Neural crest cell (in vitro differentiated cells): ENCODE data around the gene STAT6. TPM values are rescaled to one million over a fixed set of nuclear protein-coding genes. Genes with fewer than 3 reads are reported as not detected.

Experiments used
- DNase-seq: peaks from one replicate; pipeline ENCODE4 v3.0.0; 2021; ENCODE audit warnings: low read depth, mixed read lengths, low spot score
- H3K27ac Mint-ChIP-seq: one replicate; pipeline ENCODE4 v1.8.0; 2021; ENCODE audit warnings: mild to moderate bottlenecking, mixed read lengths; ENCODE audit not compliant: unreplicated experiment
- H3K27me3 Mint-ChIP-seq: 2 replicates; pipeline ENCODE4 v1.8.0; 2021; ENCODE audit warnings: low read depth, mild to moderate bottlenecking, mixed read lengths
- H3K36me3 Mint-ChIP-seq: 2 replicates; pipeline ENCODE4 v1.8.0; 2021; ENCODE audit warnings: low read depth, mild to moderate bottlenecking, mixed read lengths
- H3K4me1 Mint-ChIP-seq: 2 replicates; pipeline ENCODE4 v1.8.0; 2021; ENCODE audit warnings: mixed read lengths
- H3K4me3 Mint-ChIP-seq: one replicate; pipeline ENCODE4 v1.8.0; 2021; ENCODE audit warnings: mild to moderate bottlenecking, mixed read lengths
- H3K9me3 Mint-ChIP-seq: 2 replicates; pipeline ENCODE4 v1.8.0; 2021; ENCODE audit warnings: mixed read lengths
- CTCF ChIP-seq: fragments of 200-600 bp; sonication (generic); conservative IDR thresholded peaks from 2 replicates; pipeline ENCODE4 v1.5.0; 2021; ENCODE audit warnings: antibody characterized with exemption, mild to moderate bottlenecking
- total RNA-seq: library from RNA; stranded (reverse); gene quantifications from 2 replicates; pipeline ENCODE4 v1.2.1, GENCODE V29; 2021

The STAT6 gene
- total RNA-seq, 1 donor from 2014 or later, result 40.2 TPM

- Mint-ChIP-seq H3K27ac (peak overlapping the region; percentile 36), H3K27me3 (no peaks in the 10 kb centered on the region), H3K4me1 (peaks cover 7% of the 10 kb centered on the region), H3K4me3 (peak overlapping the region; percentile 50), H3K36me3 (peaks cover 7% of the 10 kb centered on the region), H3K9me3 (no peaks in the 10 kb centered on the region)
- DNase-seq, result peak; percentile 48
- TF ChIP-seq CTCF, result peak; percentile 92
These were observed 41.6 kb downstream of the STAT6 start for GRCh38 chr12:57069523-57069922.

GRCh38 chr12:57066245-57066644 is 44.9 kb downstream of the STAT6 start:
- no peak overlapping the region for H3K27ac Mint-ChIP-seq
- no peak for DNase-seq

GRCh38 chr12:57063991-57064685 is 47.0 kb downstream of the STAT6 start:
- DNase-seq, result no peak
- Mint-ChIP-seq H3K27me3 (no peaks in the 10 kb centered on the region), H3K4me1 (no peaks in the 10 kb centered on the region), H3K9me3 (no peaks in the 10 kb centered on the region), H3K4me3 (no peak overlapping the region), H3K36me3 (peaks cover 9% of the 10 kb centered on the region), H3K27ac (no peak overlapping the region)
- TF ChIP-seq CTCF, result no peak

More at GRCh38 chr12:57066245-57066644, 44.9 kb downstream of the STAT6 start:
- Mint-ChIP-seq H3K4me3 (no peak overlapping the region), H3K9me3 (no peaks in the 10 kb centered on the region), H3K4me1 (peaks cover 7% of the 10 kb centered on the region), H3K27me3 (no peaks in the 10 kb centered on the region), H3K36me3 (peaks cover 7% of the 10 kb centered on the region)
- no peak for TF ChIP-seq CTCF

- TF ChIP-seq CTCF, result no peak
- peaks cover 4% of the 10 kb centered on the region for H3K9me3 Mint-ChIP-seq
- H3K4me3 Mint-ChIP-seq, result no peak overlapping the region
- peaks cover 19% of the 10 kb centered on the region for H3K36me3 Mint-ChIP-seq
- DNase-seq, result no peak
- H3K27ac Mint-ChIP-seq, result no peak overlapping the region
- H3K4me1 Mint-ChIP-seq, result peaks cover 8% of the 10 kb centered on the region
- no peaks in the 10 kb centered on the region for H3K27me3 Mint-ChIP-seq
These were observed 52.7 kb downstream of the STAT6 start for GRCh38 chr12:57058454-57058853.

- H3K27ac Mint-ChIP-seq, result peak overlapping the region; percentile 22
- H3K36me3 Mint-ChIP-seq, result peaks cover 20% of the 10 kb centered on the region
- no peak for DNase-seq
- H3K4me3 Mint-ChIP-seq, result no peak overlapping the region
- peaks cover 8% of the 10 kb centered on the region for H3K4me1 Mint-ChIP-seq
- H3K9me3 Mint-ChIP-seq, result peaks cover 4% of the 10 kb centered on the region
- no peaks in the 10 kb centered on the region for H3K27me3 Mint-ChIP-seq
- TF ChIP-seq CTCF, result no peak
These were observed 54.0 kb downstream of the STAT6 start for GRCh38 chr12:57057067-57057751.
